ENCODE results near the gene POU4F2.
"Not testable (repeated sequence)": the region's sequence is repeated elsewhere in the genome, so short reads cannot be mapped to it uniquely, and the experiment has no call there.

The POU4F2 gene

GRCh38 chr4:146654687-146655520, 16.2 kb downstream of the POU4F2 start:
- in situ Hi-C loops (cut with MboI; ENCODE audit: low sequenced_read_pairs): no loop called here

- in situ Hi-C loops (cut with MboI; ENCODE audit: low sequenced_read_pairs): no loop called here
Measured at GRCh38 chr4:146655521-146655856, 16.8 kb downstream of the POU4F2 start.

- in situ Hi-C loops (cut with MboI; ENCODE audit: low sequenced_read_pairs): no loop called here
Measured at GRCh38 chr4:146661367-146661766, 22.7 kb downstream of the POU4F2 start.

DNA sequence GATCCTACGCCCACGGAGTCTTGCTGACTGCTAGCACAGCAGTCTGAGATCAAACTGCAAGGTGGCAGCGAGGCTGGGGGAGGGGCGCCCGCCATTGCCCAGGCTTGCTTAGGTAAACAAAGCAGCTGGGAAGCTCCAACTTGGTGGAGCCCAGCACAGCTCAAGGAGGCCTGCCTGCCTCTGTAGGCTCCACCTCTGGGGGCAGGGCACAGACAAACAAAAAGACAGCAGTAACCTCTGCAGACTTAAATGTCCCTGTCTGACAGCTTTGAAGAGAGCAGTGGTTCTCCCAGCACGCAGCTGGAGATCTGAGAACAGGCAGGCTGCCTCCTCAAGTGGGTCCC, 25.2 kb downstream of the POU4F2 start:
- in situ Hi-C loops (cut with MboI; ENCODE audit: low sequenced_read_pairs): not testable (repeated sequence)

- in situ Hi-C loops (cut with MboI; ENCODE audit: low sequenced_read_pairs): no loop called here
Measured at GRCh38 chr4:146674829-146675570, 36.3 kb downstream of the POU4F2 start.

All from HL-60/S4 treated with phorbol 12-myristate 13-acetate at 8.2 ng/mL for 4 days and 3 days (cell line).